ENCODE data around the gene KCNB1. TPM values are rescaled to one million over a fixed set of nuclear protein-coding genes. Genes with fewer than 3 reads are reported as not detected.

Gene KCNB1
- total RNA-seq, 2 donors from 2014 or later: 2.8 to 16.1 TPM

DNA sequence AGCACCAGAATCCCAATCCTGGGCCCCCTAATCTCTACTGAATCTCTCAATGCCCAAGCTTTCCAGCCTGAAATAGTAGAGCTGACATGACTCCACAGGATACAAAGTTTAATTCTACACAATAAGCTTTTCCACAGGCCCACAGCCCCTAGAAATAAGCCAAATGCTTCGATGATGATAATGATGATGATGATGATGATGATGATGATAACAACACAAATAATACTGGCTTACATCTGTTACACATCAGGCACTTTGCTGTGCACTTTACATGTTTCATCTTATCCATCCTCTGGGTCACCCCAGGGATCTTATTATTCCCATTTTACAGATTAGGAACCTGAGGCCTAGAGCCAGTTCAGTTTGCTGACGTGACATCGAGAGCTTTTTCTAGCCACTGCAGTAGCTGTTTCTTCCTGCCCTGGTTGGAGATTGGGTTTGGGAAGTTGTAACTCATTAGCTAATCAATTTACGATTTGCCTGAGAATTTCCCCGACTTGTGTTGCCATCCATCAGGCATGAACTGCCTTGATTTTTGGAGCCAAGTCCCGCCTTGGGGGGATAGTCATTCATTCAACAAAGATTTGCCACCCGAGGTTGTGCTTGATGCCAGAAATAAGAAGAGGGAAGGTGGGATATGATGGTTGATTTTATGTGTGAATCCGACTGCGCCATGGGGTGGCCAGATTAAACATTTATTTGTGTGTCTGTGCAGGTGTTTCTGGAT, 20.4 kb downstream of the KCNB1 start:
- no peak for DNase-seq (ENCODE audit: low spot score)
- no peaks in the 10 kb centered on the region for H3K36me3 ChIP-seq
- H3K4me3 ChIP-seq: no peak overlapping the region
- H3K9me3 ChIP-seq: no peaks in the 10 kb centered on the region
- TF ChIP-seq POLR2A (IDR thresholded peaks at IDR 0.05) (no peak), POLR2AphosphoS5 (IDR thresholded peaks at IDR 0.05) (no peak)
- TF ChIP-seq, protein P1, sequence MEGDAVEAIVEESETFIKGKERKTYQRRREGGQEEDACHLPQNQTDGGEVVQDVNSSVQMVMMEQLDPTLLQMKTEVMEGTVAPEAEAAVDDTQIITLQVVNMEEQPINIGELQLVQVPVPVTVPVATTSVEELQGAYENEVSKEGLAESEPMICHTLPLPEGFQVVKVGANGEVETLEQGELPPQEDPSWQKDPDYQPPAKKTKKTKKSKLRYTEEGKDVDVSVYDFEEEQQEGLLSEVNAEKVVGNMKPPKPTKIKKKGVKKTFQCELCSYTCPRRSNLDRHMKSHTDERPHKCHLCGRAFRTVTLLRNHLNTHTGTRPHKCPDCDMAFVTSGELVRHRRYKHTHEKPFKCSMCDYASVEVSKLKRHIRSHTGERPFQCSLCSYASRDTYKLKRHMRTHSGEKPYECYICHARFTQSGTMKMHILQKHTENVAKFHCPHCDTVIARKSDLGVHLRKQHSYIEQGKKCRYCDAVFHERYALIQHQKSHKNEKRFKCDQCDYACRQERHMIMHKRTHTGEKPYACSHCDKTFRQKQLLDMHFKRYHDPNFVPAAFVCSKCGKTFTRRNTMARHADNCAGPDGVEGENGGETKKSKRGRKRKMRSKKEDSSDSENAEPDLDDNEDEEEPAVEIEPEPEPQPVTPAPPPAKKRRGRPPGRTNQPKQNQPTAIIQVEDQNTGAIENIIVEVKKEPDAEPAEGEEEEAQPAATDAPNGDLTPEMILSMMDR (IDR thresholded peaks at IDR 0.05): no peak
- 73% methylated on average over 9 of the region's 9 CpGs for WGBS
- intact Hi-C loops (cut with DNase I): no loop called here
- H3K27me3 ChIP-seq (replicated peaks; ENCODE audit: insufficient read depth): no peaks in the 10 kb centered on the region
- H3K27ac ChIP-seq: no peak overlapping the region
- H3K4me1 ChIP-seq (replicated peaks): no peaks in the 10 kb centered on the region

DNA sequence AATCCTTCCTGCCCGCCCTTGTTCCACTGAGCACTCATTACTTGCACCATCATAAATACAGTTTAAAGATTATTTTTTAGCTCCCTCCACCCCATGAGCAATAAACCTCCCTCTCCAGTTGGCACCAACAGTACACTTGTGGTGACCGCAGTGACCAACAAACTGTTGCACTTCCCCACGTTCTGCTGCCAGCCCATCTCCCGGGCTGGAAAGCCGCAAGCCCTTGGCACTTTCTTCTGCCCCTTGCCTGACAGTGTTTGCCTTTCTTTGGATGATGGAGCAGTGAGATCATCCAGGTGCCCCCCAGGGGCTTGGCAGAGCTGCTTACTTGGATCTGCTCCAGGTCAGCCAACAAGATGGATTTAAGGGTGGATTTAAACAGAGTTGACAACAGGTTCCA, 21.6 kb downstream of the KCNB1 start:
- H3K4me1 ChIP-seq (replicated peaks): no peaks in the 10 kb centered on the region
- intact Hi-C loops (cut with DNase I): no loop called here
- TF ChIP-seq, protein P1 (IDR thresholded peaks at IDR 0.05): no peak
- TF ChIP-seq POLR2A (IDR thresholded peaks at IDR 0.05) (no peak), POLR2AphosphoS5 (IDR thresholded peaks at IDR 0.05) (no peak)
- H3K9me3 ChIP-seq: no peaks in the 10 kb centered on the region
- H3K27me3 ChIP-seq (replicated peaks; ENCODE audit: insufficient read depth): no peaks in the 10 kb centered on the region
- no peaks in the 10 kb centered on the region for H3K36me3 ChIP-seq
- H3K4me3 ChIP-seq: no peak overlapping the region
- WGBS: 18% methylated on average over 5 of the region's 5 CpGs
- DNase-seq (ENCODE audit: low spot score): no peak
- no peak overlapping the region for H3K27ac ChIP-seq

DNA sequence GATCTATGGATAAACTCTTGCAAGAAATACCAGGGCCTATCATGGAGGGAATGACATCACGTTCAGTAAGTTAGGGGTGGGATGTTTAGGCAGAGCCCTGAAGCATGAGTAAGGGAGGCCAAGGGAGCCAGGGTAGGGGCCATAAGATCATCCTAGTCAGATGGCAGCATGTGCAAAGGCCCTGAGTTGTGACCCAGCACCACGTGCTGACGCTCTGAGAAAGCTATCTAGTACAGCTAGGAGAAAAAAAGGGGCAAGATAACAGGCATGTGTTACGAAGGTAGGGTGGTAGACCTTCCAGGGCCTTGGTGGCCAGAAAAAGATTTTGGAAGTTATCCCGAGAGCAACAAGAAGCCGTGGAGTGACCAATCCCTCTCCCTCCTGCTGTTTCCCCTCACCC, 22.3 kb downstream of the KCNB1 start:
- 86% methylated on average over 6 of the region's 6 CpGs for WGBS
- H3K36me3 ChIP-seq: no peaks in the 10 kb centered on the region
- H3K9me3 ChIP-seq: no peaks in the 10 kb centered on the region
- no peak overlapping the region for H3K27ac ChIP-seq
- no peaks in the 10 kb centered on the region for H3K4me1 ChIP-seq (replicated peaks)
- intact Hi-C loops (cut with DNase I): no loop called here
- no peaks in the 10 kb centered on the region for H3K27me3 ChIP-seq (replicated peaks; ENCODE audit: insufficient read depth)
- DNase-seq (ENCODE audit: low spot score): no peak
- H3K4me3 ChIP-seq: no peak overlapping the region
- TF ChIP-seq POLR2A (IDR thresholded peaks at IDR 0.05) (no peak), POLR2AphosphoS5 (IDR thresholded peaks at IDR 0.05) (no peak)
- TF ChIP-seq, protein P1 (IDR thresholded peaks at IDR 0.05): no peak

DNA sequence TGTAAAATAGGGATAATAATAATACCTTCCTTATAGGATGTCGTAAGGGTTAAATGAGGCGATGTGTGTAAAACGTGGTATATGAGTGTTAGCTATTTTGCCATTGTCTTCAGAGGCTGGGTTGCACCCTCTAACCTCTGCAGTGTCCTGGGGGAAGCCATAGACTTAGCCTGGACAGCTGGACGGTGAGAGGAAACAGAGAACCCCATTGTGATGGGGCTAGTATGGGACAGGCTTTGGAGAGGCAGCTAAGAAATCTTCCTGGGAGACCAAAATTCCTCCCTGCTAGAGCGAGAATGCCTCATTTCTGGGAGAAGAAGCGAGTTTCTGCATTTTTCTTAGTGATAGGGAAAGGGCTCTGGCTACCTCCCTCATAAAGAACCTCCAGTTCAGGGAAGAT, 22.8 kb downstream of the KCNB1 start:
- WGBS: 78% methylated on average over 6 of the region's 6 CpGs
- no peaks in the 10 kb centered on the region for H3K9me3 ChIP-seq
- TF ChIP-seq POLR2AphosphoS5 (IDR thresholded peaks at IDR 0.05) (no peak), POLR2A (IDR thresholded peaks at IDR 0.05) (no peak)
- TF ChIP-seq, protein P1 (IDR thresholded peaks at IDR 0.05): no peak
- no peaks in the 10 kb centered on the region for H3K36me3 ChIP-seq
- H3K4me1 ChIP-seq (replicated peaks): no peaks in the 10 kb centered on the region
- H3K27ac ChIP-seq: no peak overlapping the region
- intact Hi-C loops (cut with DNase I): no loop called here
- H3K27me3 ChIP-seq (replicated peaks; ENCODE audit: insufficient read depth): no peaks in the 10 kb centered on the region
- no peak for DNase-seq (ENCODE audit: low spot score)
- H3K4me3 ChIP-seq: no peak overlapping the region

DNA sequence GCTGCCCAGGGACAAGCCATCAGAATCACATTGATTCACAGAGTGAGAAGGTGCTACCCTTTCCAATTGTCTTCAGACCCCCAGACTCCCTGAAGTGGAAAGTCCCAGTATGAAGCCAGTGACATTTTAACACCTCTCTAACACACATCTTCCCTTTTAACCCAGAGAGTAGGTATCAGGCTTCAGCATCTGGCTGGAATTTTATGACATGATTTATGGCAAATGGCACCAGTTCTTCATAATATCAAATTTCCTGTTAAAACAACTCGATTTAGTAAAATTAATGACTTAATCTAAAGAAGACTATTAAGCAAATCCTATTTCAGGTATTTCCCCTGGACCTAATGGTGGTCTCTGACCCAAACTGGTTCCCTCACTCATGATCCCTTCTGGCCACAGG, 25.0 kb downstream of the KCNB1 start:
- no peaks in the 10 kb centered on the region for H3K9me3 ChIP-seq
- TF ChIP-seq POLR2A (IDR thresholded peaks at IDR 0.05) (no peak), POLR2AphosphoS5 (IDR thresholded peaks at IDR 0.05) (no peak)
- TF ChIP-seq, protein P1 (IDR thresholded peaks at IDR 0.05): no peak
- intact Hi-C loops (cut with DNase I): no loop called here
- no peaks in the 10 kb centered on the region for H3K27me3 ChIP-seq (replicated peaks; ENCODE audit: insufficient read depth)
- no peak overlapping the region for H3K27ac ChIP-seq
- no peaks in the 10 kb centered on the region for H3K4me1 ChIP-seq (replicated peaks)
- no peaks in the 10 kb centered on the region for H3K36me3 ChIP-seq
- WGBS: 3% methylated on average over 1 of the region's 1 CpG
- H3K4me3 ChIP-seq: no peak overlapping the region
- no peak for DNase-seq (ENCODE audit: low spot score)

Data from prostate gland (tissue), 2 donors.